Spleen (tissue), 11 donors: ENCODE measurements around the gene TAB2. TPM values are rescaled to one million over a fixed set of nuclear protein-coding genes. Genes with fewer than 3 reads are reported as not detected.

Source experiments
- DNase-seq: peaks from one replicate; pipeline ENCODE4 v3.0.0-alpha.2; 2020
- H3K27ac ChIP-seq, 8 donors: fragments of 200-600 bp; sonication (generic) in 7 of 8; 1 replicate in 4 of 8; 2 replicates in 4 of 8; pipeline versions ENCODE4 v1.5.0 to v1.8.0; 2016 to 2021; ENCODE audit warnings: inconsistent platforms in 4 of 8, mild to moderate bottlenecking in 4 of 8, moderate library complexity in 1 of 8
- H3K27me3 ChIP-seq, 7 donors: fragments of 200-600 bp; sonication (generic) in 6 of 7; replicated peaks in 1 of 7; 1 replicate in 4 of 7; 2 replicates in 3 of 7; pipeline versions ENCODE4 v1.5.0 to v1.8.0; 2016 to 2021; ENCODE audit warnings: inconsistent platforms in 3 of 7, mild to moderate bottlenecking in 1 of 7
- H3K36me3 ChIP-seq, 6 donors: fragments of 200-600 bp; sonication (generic) in 5 of 6; 1 replicate in 4 of 6; 2 replicates in 2 of 6; pipeline versions ENCODE4 v1.5.0 to v1.8.0; 2016 to 2021; ENCODE audit warnings: inconsistent platforms in 2 of 6
- H3K4me1 ChIP-seq, 6 donors: fragments of 200-600 bp; sonication (generic) in 5 of 6; 1 replicate in 3 of 6; 2 replicates in 3 of 6; pipeline versions ENCODE4 v1.5.0 to v1.8.0; 2016 to 2021; ENCODE audit warnings: inconsistent platforms in 3 of 6
- H3K4me3 ChIP-seq, 8 donors: fragments of 200-600 bp; sonication (generic) in 7 of 8; 1 replicate in 4 of 8; 2 replicates in 4 of 8; pipeline versions ENCODE4 v1.5.0 to v1.8.0; 2016 to 2021; ENCODE audit warnings: inconsistent platforms in 4 of 8, mild to moderate bottlenecking in 4 of 8, moderate library complexity in 2 of 8
- H3K9me3 ChIP-seq, 8 donors: fragments of 200-600 bp; sonication (generic) in 7 of 8; 1 replicate in 4 of 8; 2 replicates in 4 of 8; pipeline versions ENCODE4 v1.5.0 to v1.8.0; 2016 to 2021; ENCODE audit warnings: inconsistent platforms in 4 of 8
- POLR2A ChIP-seq, 3 donors: fragments of 450-650 bp; IDR thresholded peaks; one replicate each; pipeline ENCODE4 v1.5.1; 2017; ENCODE audit warnings: antibody characterized with exemption in 3 of 3, mild to moderate bottlenecking in 1 of 3
- POLR2AphosphoS5 ChIP-seq, 3 donors: sonication (generic); formaldehyde crosslinking; IDR thresholded peaks; one replicate each; pipeline ENCODE4 v1.5.1; 2017; ENCODE audit warnings: antibody characterized with exemption in 3 of 3
- WGBS, 5 donors: extraction: QIAGEN DNeasy Blood & Tissue Kit in 3 of 5; methylation state at CpG; one replicate each; pipeline versions ENCODE4 v1.1.5 to v1.1.7; 2013 to 2018; 5-methylcytosine and 5-hydroxymethylcytosine counted together
- intact Hi-C: fragments of 100-400 bp; cut with DNase I; formaldehyde crosslinking; loops from one replicate; pipeline ENCODE4 v1.15.0; 2023; ENCODE audit warnings: low total_unique reads
- polyA plus RNA-seq, 3 donors: library from polyadenylated mRNA; stranded (reverse); fragments of 200-250 nt; gene quantifications; one replicate each; pipeline ENCODE4 v1.2.1, GENCODE V29; 2013
- total RNA-seq, 7 donors: library from RNA; depleted of rRNA in 3 of 7; stranded (reverse); fragments of >200 nt in 3 of 7; fragmentation: NEBNext Ultra II Directional in 4 of 7; extraction: Animal tissue kit (Norgen Biotek cat#: 25700) in 4 of 7; gene quantifications; one replicate each; pipeline versions ENCODE4 v1.1.0 to v1.2.1, GENCODE V29; 2016 to 2021
- TF ChIP-seq, protein P1 (sequence below), 11 experiments: fragments of 200-600 bp in 7 of 11; fragments of 450-650 bp in 4 of 11; sonication (generic) in 4 of 11; IDR thresholded peaks in 8 of 11; conservative IDR thresholded peaks in 3 of 11; 1 replicate in 7 of 11; 2 replicates in 4 of 11; pipeline versions ENCODE4 v1.4.0 to v1.8.0; 2016 to 2021; ENCODE audit warnings: antibody characterized with exemption in 11 of 11, inconsistent platforms in 4 of 11, mild to moderate bottlenecking in 1 of 11
- donor health status: healthy with polysubstance abuse.
- donor health status: DM: no; HTN: no; CAD: no; lungs with moderate emphysema.
- donor health status: DM: no; HTN: no; CAD: no.
- donor health status: Bipolar disorder and iron deficiency.
- donor health status: healthy.
- donor health status: DM: no; HTN: no; CAD: no.
- donor health status: DM: yes; HTN: yes; CAD: no.

The TAB2 gene
- total and polyA plus RNA-seq, 10 donors: 15.4 to 84.1 (median 70.9) TPM

DNA sequence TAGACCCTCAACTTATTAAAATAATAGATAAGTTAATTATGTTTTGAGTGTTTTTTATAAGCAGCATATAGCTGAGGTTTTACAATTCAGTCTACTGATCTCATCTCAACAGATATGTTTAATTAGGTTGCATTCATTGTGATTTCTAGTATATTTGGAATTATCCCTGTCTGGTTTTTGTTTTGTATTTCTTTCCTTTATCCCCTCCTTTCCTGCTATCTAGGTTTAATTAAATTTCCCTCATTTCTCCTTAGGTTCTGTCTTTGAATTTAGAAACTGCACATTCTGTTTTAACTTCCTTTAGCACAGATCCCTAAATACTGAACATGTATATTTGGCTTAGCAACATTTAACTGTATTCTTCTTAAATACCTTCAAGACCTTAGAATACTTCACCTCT lies 77.7 kb downstream of the TAB2 start:
- peaks cover 0 to 69% (median 21%) of the 10 kb centered on the region in 6 donors for H3K36me3 ChIP-seq
- no peak overlapping the region for H3K27ac ChIP-seq
- H3K4me3 ChIP-seq: no peak overlapping the region
- H3K4me1 ChIP-seq: peaks cover 0 to 5% (median 0%) of the 10 kb centered on the region in 6 donors
- no peak for DNase-seq
- intact Hi-C loops: no loop called here
- H3K9me3 ChIP-seq: no peaks in the 10 kb centered on the region
- no peaks in the 10 kb centered on the region for H3K27me3 ChIP-seq
- TF ChIP-seq, protein P1, sequence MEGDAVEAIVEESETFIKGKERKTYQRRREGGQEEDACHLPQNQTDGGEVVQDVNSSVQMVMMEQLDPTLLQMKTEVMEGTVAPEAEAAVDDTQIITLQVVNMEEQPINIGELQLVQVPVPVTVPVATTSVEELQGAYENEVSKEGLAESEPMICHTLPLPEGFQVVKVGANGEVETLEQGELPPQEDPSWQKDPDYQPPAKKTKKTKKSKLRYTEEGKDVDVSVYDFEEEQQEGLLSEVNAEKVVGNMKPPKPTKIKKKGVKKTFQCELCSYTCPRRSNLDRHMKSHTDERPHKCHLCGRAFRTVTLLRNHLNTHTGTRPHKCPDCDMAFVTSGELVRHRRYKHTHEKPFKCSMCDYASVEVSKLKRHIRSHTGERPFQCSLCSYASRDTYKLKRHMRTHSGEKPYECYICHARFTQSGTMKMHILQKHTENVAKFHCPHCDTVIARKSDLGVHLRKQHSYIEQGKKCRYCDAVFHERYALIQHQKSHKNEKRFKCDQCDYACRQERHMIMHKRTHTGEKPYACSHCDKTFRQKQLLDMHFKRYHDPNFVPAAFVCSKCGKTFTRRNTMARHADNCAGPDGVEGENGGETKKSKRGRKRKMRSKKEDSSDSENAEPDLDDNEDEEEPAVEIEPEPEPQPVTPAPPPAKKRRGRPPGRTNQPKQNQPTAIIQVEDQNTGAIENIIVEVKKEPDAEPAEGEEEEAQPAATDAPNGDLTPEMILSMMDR (IDR thresholded peaks at IDR 0.05 in 8 of 11, conservative IDR thresholded peaks at IDR 0.05 in 3 of 11): no peak
- TF ChIP-seq POLR2A (IDR thresholded peaks at IDR 0.05) (no peak), POLR2AphosphoS5 (IDR thresholded peaks at IDR 0.05) (no peak)

- Histone ChIP-seq H3K4me3 (no peak overlapping the region), H3K4me1 (peaks cover 0 to 2% (median 0%) of the 10 kb centered on the region in 6 donors), H3K27ac (no peak overlapping the region), H3K36me3 (peaks cover 0 to 72% (median 23%) of the 10 kb centered on the region in 6 donors), H3K9me3 (no peaks in the 10 kb centered on the region), H3K27me3 (no peaks in the 10 kb centered on the region)
- no peak for TF ChIP-seq POLR2AphosphoS5 (IDR thresholded peaks at IDR 0.05)
- TF ChIP-seq POLR2A (IDR thresholded peaks at IDR 0.05): no peak
- TF ChIP-seq, protein P1 (IDR thresholded peaks at IDR 0.05 in 8 of 11, conservative IDR thresholded peaks at IDR 0.05 in 3 of 11): no peak
- intact Hi-C loops: no loop called here
- no peak for DNase-seq
- 96 to 99% (median 98%) methylated on average over 6 of the region's 6 CpGs for WGBS, 5 donors
These were observed 79.9 kb downstream of the TAB2 start for GRCh38 chr6:149397384-149397783.

GRCh38 chr6:149400050-149400449 lies 82.5 kb downstream of the TAB2 start, which contains the start of gene SUMO4:
Gene SUMO4, plus strand, starts transcription at chr6:149400262. Its CDS starts 130 bp downstream, at chr6:149400392.
- Histone ChIP-seq H3K9me3 (no peaks in the 10 kb centered on the region), H3K4me1 (no peaks in the 10 kb centered on the region), H3K27me3 (no peaks in the 10 kb centered on the region), H3K27ac (no peak within 1 kb of the TSS), H3K4me3 (no peak within 1 kb of the TSS), H3K36me3 (peaks cover 0 to 91% (median 38%) of the 10 kb centered on the region in 6 donors)
- no peak for DNase-seq
- WGBS, 5 donors: 96 to 99% (median 99%) methylated on average over 11 of the region's 11 CpGs
- TF ChIP-seq, protein P1 (IDR thresholded peaks at IDR 0.05 in 8 of 11, conservative IDR thresholded peaks at IDR 0.05 in 3 of 11): no peak
- no peak for TF ChIP-seq POLR2A (IDR thresholded peaks at IDR 0.05)
- TF ChIP-seq POLR2AphosphoS5 (IDR thresholded peaks at IDR 0.05): peak; percentile 26 to 57 (median 27)
- intact Hi-C loops: no loop called here

- no peaks in the 10 kb centered on the region for H3K27me3 ChIP-seq
- no peaks in the 10 kb centered on the region for H3K9me3 ChIP-seq
- TF ChIP-seq POLR2A (IDR thresholded peaks at IDR 0.05): no peak
- TF ChIP-seq, protein P1 (IDR thresholded peaks at IDR 0.05 in 8 of 11, conservative IDR thresholded peaks at IDR 0.05 in 3 of 11): no peak
- no peak overlapping the region for H3K4me3 ChIP-seq
- no peak for DNase-seq
- peaks cover 0 to 79% (median 38%) of the 10 kb centered on the region in 6 donors for H3K36me3 ChIP-seq
- WGBS, 5 donors: 95 to 100% (median 97%) methylated on average over 3 of the region's 3 CpGs
- no peak overlapping the region for H3K27ac ChIP-seq
- intact Hi-C loops: no loop called here
- H3K4me1 ChIP-seq: peaks cover 0 to 6% (median 0%) of the 10 kb centered on the region in 6 donors
These were observed 86.0 kb downstream of the TAB2 start for GRCh38 chr6:149403534-149403933.
